Measurements from ENCODE around the gene UPF2. TPM values are rescaled to one million over a fixed set of nuclear protein-coding genes. Genes with fewer than 3 reads are reported as not detected.
"Not testable (repeated sequence)": the region's sequence is repeated elsewhere in the genome, so short reads cannot be mapped to it uniquely, and the experiment has no call there.

The UPF2 gene
- total RNA-seq = 37.1 and 38.1 TPM in 2 replicates

DNA sequence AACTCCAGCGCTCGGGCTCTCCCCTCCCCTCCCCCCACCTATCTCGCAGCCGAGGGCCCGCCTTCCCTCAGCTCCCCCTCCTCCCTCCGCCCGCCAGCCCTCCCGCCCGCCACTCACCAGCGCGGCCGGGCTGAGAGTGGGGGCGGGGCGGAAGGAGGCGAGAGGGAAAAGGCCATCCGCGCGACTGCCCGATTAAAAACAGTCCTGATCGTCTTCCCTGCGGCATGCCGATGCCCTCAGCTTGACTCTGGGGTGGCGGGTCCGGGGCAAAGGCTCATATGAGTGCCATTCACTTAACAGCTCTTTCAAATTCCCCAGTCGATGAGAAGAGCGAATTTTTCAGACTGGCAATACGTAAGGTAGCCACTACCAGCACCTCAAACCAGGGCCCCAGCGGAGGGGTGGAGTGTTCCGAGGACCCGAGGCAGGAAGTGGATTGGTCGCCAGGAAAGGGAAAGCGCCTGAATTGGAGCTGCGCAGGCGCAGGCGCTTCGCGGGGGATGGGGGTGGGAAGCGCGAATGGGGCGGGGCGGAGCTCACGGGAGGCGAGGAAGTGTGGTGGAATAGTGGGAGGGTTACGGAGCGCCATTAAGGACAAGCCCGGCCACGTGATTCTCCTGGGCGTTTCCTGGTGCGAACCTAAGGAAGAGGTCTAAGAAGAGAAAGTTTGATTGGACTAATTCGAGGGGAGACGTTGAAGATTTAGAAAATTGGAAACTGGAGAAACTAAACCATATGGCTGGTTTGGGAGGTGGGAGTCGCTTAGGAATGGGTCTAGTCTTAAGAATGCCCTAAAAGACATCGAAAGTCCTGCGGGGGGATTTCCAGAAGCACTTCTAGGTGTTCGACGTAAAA lies at the start of gene UPF2:
UPF2 (minus strand) TSS at position 13 of the 855 bp plus-strand sequence. CDS start 7,386 bp downstream, outside the sequence.
- intact Hi-C loops (cut with micrococcal nuclease) = loop anchor here (1.0 to 10.0 kb wide), 14 partner anchors 25 to 1304 kb away; partner anchors contain the start of genes CAMK1D, CDC123, DHTKD1 and MCM10

DNA sequence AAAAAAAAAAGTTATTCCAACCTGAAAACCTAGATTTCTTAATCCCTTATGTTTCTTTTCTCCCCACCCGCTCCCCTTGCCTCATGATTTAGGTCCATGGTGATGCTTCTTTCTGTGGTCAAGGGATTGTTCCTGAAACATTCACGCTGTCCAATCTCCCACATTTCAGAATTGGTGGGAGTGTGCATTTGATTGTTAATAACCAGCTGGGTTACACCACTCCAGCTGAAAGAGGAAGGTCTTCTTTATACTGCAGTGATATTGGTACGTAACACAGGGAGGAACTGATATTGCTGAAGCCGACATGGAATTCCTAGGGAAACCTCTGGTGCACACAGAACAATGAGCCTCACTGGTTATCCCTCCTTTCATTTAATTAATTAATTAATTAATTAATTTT lies 48.8 kb upstream of the UPF2 start:
- intact Hi-C loops (cut with micrococcal nuclease) = no loop called here

- intact Hi-C loops (cut with micrococcal nuclease) = no loop called here
Observed at GRCh38 chr10:12088919-12089318, 46.3 kb upstream of the UPF2 start.

DNA sequence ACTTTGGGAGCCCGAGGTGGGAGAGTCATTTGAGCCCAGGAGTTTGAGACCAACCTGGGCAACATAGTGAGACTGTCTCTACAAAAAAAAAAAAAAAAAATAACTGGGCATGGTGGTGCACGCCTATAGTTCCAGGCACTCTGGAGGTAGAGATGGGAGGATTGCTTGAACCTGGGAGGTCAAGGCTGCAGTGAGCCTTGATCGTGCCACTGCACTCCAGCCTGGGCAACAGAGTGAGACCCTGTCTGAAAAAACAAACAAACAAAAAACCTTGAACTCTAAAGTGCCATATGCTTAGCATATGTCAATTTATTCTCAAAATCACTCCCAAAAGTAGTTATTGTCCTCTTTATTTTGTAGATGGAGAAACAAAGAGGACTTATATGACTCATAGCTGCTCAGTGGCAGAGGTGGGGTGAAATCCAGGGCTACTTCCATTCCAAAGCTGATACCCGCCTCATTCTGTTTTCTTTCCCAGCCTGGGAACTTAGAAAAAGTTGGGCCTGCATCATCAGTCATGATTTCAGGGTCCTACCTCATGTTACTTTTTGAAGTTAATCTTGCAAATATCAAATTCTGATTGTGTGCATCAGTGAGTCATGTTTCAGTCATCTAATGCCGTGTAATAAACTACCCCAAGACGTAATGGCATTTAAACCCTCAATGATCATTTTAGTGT lies 39.4 kb upstream of the UPF2 start:
- intact Hi-C loops (cut with micrococcal nuclease) = no loop called here

DNA sequence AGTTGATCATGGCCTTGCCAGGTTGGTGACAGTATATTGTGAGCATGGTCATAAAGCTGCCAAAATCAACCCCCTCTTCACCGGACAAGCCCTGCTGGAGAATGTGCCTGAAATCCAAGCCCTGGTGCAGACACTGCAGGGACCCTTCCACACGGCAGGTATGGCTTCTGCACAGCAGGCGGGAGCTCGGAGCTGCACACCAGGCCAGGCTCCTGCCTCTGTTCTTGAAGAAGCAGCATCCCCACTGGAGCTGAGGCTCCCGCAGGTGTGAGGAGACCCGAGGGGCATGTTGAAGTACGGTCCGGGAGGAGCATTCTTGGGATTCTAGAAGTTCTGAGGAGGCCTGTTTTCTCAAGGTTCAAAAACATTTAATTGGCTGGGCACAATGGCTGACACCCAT lies 38.9 kb upstream of the UPF2 start:
- intact Hi-C loops (cut with micrococcal nuclease) = no loop called here

DNA sequence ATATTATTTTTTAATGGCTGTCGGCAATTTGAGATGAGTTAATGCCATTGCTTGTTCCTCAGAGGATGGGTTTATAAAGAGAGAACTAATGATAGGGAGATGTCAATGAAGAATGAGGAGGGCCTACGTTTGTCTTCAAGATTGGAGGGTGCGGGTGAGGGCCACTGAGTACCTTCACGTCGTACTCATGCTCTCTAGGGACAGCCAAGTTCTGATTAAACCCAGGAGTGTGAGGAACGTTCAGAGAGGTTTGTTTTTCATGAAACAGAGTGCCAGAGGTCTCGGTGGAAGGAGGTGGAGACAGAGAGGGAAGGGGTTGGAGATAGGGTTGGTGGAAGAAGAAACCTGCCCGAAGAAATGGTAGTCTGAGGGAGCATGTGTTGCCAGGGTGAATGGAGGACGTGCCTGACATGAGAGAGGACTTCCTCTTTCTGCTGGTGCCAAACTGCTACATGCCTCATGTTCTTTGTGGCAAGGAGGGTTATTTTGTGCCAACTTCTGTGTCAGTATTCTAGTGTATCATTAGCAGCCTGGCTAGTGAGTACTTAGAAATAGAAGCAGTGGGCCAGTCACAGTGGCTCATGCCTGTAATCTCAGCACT lies 35.1 kb upstream of the UPF2 start:
- intact Hi-C loops (cut with micrococcal nuclease) = no loop called here

GRCh38 chr10:12073526-12073925 lies 30.9 kb upstream of the UPF2 start:
- intact Hi-C loops (cut with micrococcal nuclease) = no loop called here

DNA sequence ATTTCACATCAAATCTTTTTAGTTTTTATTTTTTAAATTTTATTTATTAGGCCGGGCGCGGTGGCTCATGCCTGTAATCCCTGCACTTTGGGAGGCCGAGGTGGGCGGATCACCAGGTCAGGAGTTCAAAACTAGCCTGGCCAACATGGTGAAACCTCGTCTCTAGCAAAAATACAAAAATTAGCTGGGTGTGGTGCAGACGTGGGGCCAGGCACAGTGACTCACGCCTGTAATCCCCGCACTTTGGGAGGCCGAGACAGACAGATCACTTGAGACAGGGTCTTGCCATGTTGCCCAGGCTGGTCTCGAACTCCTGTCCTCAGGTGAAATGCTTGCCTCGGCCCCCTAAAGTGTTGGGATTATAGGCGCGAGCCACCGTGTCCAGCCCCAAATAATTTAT lies 28.8 kb upstream of the UPF2 start:
- intact Hi-C loops (cut with micrococcal nuclease) = not testable (repeated sequence)

DNA sequence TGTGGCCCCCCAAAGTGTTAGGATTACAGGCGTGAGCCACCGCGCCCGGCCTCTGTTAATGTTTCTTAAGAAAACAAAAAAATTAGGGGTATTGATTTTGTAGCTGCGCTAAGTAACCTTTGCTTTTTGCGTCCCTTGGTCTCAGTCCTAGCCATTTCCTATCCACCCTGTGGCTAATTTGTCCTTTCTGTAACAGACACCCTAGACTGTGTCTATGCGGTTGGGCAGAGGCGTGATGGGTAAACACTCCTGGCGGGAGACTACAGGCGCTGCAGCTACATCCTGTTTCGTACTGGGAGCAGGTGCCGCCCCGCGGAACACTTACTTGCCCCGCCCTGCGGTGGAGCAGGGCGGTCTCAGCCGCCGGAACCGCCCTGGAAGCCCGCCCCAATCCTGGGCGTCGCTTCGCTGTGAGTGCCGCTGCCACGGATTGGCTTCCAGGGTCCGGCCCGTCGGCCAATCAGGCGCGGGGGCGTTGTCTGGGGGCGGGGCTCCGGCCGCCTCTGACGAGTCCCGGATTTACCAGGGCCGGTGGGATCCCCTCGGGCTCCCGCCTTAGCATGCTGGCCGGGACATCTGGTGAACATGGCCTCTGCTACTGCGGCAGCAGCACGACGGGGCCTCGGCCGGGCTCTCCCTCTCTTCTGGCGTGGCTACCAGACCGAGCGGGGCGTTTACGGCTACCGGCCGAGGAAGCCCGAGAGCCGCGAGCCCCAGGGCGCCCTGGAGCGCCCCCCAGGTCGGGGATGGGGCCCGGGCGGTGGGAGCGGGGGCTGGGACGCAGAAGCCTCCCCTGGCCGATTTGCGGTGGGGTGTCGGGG lies 26.1 kb upstream of the UPF2 start, which contains the start of gene DHTKD1:
DHTKD1 (plus strand) TSS at position 506 of the 821 bp plus-strand sequence; CDS start at position 586, 80 bp downstream.
- intact Hi-C loops (cut with micrococcal nuclease) = loop anchor here (1.0 to 5.0 kb wide), 13 partner anchors 25 to 1234 kb away; partner anchors contain the start of genes MCM10, NUDT5, OPTN and PHYH

GRCh38 chr10:12067336-12067735 lies 24.7 kb upstream of the UPF2 start:
- intact Hi-C loops (cut with micrococcal nuclease) = loop anchor here (5.0 kb wide), 2 partner anchors 285 to 1235 kb away; partner anchors contain the start of gene PHYH

DNA sequence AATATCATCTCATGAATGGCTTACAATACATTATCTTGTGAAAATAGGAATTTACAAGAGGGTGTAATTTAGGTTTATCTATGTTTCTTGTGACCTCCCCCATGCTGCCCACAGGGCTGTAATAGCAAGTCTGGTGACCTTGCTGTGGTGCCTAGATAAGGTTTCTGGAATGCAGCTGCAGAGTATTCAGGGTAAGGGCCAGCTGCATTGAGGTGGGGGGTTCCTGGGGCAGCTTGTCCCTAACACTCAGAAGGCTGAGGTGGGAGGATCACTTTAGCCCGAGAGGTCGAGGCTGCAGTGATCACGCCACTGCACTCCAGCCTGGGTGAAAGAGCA lies 20.8 kb upstream of the UPF2 start:
- intact Hi-C loops (cut with micrococcal nuclease) = no loop called here

GRCh38 chr10:12062754-12063482 lies 20.3 kb upstream of the UPF2 start:
- intact Hi-C loops (cut with micrococcal nuclease) = no loop called here

DNA sequence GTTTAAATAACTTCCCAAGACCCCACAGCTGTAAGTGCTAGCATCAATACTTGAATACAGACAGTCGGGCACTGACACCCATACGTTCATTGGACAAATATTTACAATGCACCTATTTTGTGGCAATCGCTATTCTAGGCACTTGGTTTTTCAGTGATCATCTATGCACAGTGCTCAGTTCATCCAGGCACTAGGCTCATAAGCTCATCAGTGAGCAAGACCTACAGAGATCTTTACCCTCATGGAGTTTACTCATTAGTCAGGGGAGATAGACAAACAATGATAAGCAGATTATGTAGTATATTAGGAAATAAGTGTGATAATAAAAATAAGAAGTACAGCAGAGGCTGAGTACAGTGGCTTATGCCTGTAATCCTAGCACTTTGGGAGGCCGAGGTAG lies 18.5 kb upstream of the UPF2 start:
- intact Hi-C loops (cut with micrococcal nuclease) = no loop called here

- intact Hi-C loops (cut with micrococcal nuclease) = no loop called here
Observed at GRCh38 chr10:12056748-12057147, 14.1 kb upstream of the UPF2 start.

DNA sequence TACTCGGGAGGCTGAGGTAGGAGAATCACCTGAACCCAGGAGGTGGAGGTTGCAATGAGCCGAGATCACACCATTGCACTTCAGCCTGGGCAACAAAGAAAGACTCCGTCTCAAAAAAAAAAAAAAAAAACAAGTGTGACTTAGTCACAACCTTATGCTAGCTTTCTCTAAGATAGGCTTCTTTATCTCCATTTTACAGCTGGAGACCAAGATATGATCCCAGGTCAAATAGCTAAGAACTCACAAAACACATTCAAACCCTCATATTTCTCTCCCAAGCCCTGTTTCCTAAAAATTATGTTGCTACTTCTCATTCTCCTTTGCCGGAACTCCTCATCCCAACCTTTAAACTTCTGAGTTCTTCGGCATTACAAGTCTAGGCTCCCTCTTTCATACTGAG lies 13.1 kb upstream of the UPF2 start:
- intact Hi-C loops (cut with micrococcal nuclease) = no loop called here

DNA sequence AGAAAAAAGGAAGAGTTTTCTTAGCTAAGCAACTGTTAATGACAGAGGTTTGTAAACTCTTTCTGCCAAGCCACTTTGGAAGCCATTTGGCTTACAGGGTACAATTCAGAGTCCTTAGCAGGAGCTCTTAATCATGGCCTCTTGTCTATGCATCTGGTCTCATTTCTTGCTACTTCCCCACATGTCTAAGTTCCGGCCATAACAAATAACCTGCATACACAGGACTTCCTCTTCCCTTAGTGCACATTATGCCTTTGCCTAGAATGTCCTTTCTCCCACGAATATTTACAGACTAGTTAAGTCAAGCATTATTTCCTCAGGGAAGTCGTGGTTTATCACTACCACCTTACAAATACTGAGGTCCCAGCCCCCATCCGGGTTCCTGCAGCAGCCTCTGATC lies 8.6 kb upstream of the UPF2 start:
- intact Hi-C loops (cut with micrococcal nuclease) = no loop called here

- intact Hi-C loops (cut with micrococcal nuclease) = no loop called here
Observed at GRCh38 chr10:12050528-12050927, 7.9 kb upstream of the UPF2 start.

GRCh38 chr10:12048547-12048946 lies 5.9 kb upstream of the UPF2 start:
- intact Hi-C loops (cut with micrococcal nuclease) = loop anchor here (10.0 kb wide), 3 partner anchors 546 to 874 kb away; no protein-coding TSS in a partner anchor

DNA sequence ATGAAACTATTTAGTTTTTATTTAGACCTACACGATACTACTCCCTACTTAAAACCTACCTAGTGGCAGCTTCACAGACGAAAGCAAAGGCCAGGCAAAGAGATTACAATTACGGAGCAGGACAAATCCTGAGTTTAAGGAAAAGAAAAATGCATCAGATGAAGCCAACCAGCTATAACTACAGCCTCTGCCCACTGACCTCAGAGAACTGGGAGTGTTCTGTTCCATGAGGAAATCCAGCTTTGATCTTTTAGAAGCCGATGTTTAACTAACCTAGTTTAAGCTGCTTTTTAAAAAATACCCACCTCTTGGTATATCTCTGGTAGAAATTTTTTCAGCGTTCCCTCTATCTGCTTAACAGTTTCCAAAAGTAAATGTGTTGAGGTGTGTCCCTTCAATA lies 3.0 kb upstream of the UPF2 start:
- intact Hi-C loops (cut with micrococcal nuclease) = loop anchor here (10.0 kb wide), 3 partner anchors 549 to 871 kb away; no protein-coding TSS in a partner anchor

- intact Hi-C loops (cut with micrococcal nuclease) = loop anchor here (1.0 to 10.0 kb wide), 10 partner anchors 80 to 1305 kb away; partner anchors contain the start of genes MCM10, OPTN and SEPHS1
Observed at GRCh38 chr10:12042409-12042796, 206 bp downstream of the UPF2 start.

Data from T-helper 1 cell treated with Interleukin-12 subunit alpha and Interleukin-12 subunit beta and Interleukin-4 antibody, amounts not matched to agents 30 ng/mL and 1 ng/mL, for 36 hours (primary cell).